ENCODE data around the gene EIF4G1. TPM values are rescaled to one million over a fixed set of nuclear protein-coding genes. Genes with fewer than 3 reads are reported as not detected.

EIF4G1 gene
- total RNA-seq, 1 donor from 2014 or later: 529 TPM

DNA sequence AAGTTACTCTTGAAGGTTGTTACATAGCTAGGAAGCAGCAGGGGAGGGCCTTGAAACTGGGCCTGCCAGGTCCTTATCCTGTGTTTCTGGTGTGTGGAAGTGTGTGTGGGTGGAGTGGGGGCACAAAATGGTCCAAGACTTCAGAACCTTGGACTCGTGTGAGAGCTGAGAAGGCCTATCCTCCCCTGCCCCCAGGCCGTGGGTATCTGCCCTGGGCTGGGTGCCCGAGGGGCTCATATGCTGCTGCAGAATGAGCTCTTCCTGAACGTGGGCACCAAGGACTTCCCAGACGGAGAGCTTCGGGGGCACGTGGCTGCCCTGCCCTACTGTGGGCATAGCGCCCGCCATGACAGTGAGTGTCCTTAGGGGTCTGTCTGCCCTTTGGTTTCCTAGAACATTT, 69.9 kb downstream of the EIF4G1 start:
- H3K4me3 Mint-ChIP-seq: no peak overlapping the region

More for the DNA sequence above, 69.9 kb downstream of the EIF4G1 start:
- Mint-ChIP-seq H3K9me3 (no peaks in the 10 kb centered on the region), H3K36me3 (ENCODE audit: low read depth) (no peaks in the 10 kb centered on the region), H3K27me3 (ENCODE audit: low read depth) (peaks cover 36% of the 10 kb centered on the region), H3K4me1 (peaks cover under 1% of the 10 kb centered on the region), H3K27ac (ENCODE audit: unreplicated experiment) (no peak overlapping the region)
- no peak for DNase-seq (ENCODE audit: low read depth, low spot score)
- TF ChIP-seq CTCF (conservative IDR thresholded peaks at IDR 0.05): no peak

Other genes with a start within 250 kb of the EIF4G1 start
- not detected in 2 replicates for gene HTR3E, start 217.5 kb upstream of the EIF4G1 start, total RNA-seq
- gene EIF2B5, start 179.2 kb upstream of the EIF4G1 start, total RNA-seq: 54.8 and 57.7 TPM in 2 replicates
- 90.9 and 93.8 TPM in 2 replicates for gene DVL3, start 159.2 kb upstream of the EIF4G1 start, total RNA-seq
- 271 and 289 TPM in 2 replicates for gene AP2M1, start 139.8 kb upstream of the EIF4G1 start, total RNA-seq
- gene ABCF3, start 128.4 kb upstream of the EIF4G1 start, total RNA-seq: 63.9 and 67.3 TPM in 2 replicates
- 0.36 and 0.56 TPM in 2 replicates for gene VWA5B2, start 85.0 kb upstream of the EIF4G1 start, total RNA-seq
- gene ALG3, start 65.6 kb upstream of the EIF4G1 start, total RNA-seq: 32.0 and 35.5 TPM in 2 replicates
- 3.4 and 3.9 TPM in 2 replicates for gene EEF1AKMT4, start 64.9 kb upstream of the EIF4G1 start, total RNA-seq
- gene CAMK2N2, start 53.1 kb upstream of the EIF4G1 start, total RNA-seq: 4.7 and 5.6 TPM in 2 replicates
- gene ECE2, start 38.6 kb upstream of the EIF4G1 start, total RNA-seq: not detected in 2 replicates
- gene PSMD2, start 15.4 kb upstream of the EIF4G1 start, total RNA-seq: 359 and 378 TPM in 2 replicates
- 17.4 and 19.7 TPM in 2 replicates for gene FAM131A, start 23.0 kb downstream of the EIF4G1 start, total RNA-seq
- 23.6 and 27.8 TPM in 2 replicates for gene CLCN2, start 47.0 kb downstream of the EIF4G1 start, total RNA-seq
- 94.5 and 98.9 TPM in 2 replicates for gene POLR2H, start 47.1 kb downstream of the EIF4G1 start, total RNA-seq
- 0.55 and 0.98 TPM in 2 replicates for gene THPO, start 63.6 kb downstream of the EIF4G1 start, total RNA-seq
- 3.2 and 4.0 TPM in 2 replicates for gene CHRD, start 65.4 kb downstream of the EIF4G1 start, total RNA-seq
- 9.7 and 13.4 TPM in 2 replicates for gene EPHB3, start 247.2 kb downstream of the EIF4G1 start, total RNA-seq

All from neural crest cell (in vitro differentiated cells).